GM23338 (cell line): ENCODE data around the gene CYB561D1.

ENCODE experiments used
- EZH2phosphoT487 ChIP-seq: fragments of 200-600 bp; sonication (generic); IDR thresholded peaks from one replicate; pipeline ENCODE4 v1.8.1; 2018; ENCODE audit warnings: antibody characterized with exemption; ENCODE audit not compliant: unreplicated experiment
- REST ChIP-seq: IDR thresholded peaks from one replicate; pipeline ENCODE4 v1.6.1; 2018; ENCODE audit warnings: antibody characterized with exemption; ENCODE audit not compliant: unreplicated experiment

GRCh38 chr1:109528712-109529111 is 34.8 kb downstream of the CYB561D1 start:
- TF ChIP-seq EZH2phosphoT487: no peak
- no peak for TF ChIP-seq REST
